Right lobe of liver (tissue), 6 donors: ENCODE data around the gene AGO1. TPM values are rescaled to one million over a fixed set of nuclear protein-coding genes. Genes with fewer than 3 reads are reported as not detected.
A peak's percentile ranks its signal among the peaks of the same experiment; 100 is the strongest.
"Not testable (repeated sequence)": the region's sequence is repeated elsewhere in the genome, so short reads cannot be mapped to it uniquely, and the experiment has no call there.

Source experiments
- ATAC-seq, 4 donors: fragments of 200-7000 bp; cut with Tn5 transposase; one replicate each; pipeline ENCODE4 v1.9.1; 2020; ENCODE audit warnings: mild to moderate bottlenecking in 4 of 4, moderate library complexity in 4 of 4
- DNase-seq, 3 donors: peaks; one replicate each; pipeline ENCODE4 v3.0.0-alpha.2; 2020
- H3K27ac ChIP-seq, 3 donors: fragments of 200-600 bp; one replicate each; pipeline ENCODE4 v1.8.0; 2022
- H3K27me3 ChIP-seq, 2 donors: fragments of 200-600 bp; one replicate each; pipeline ENCODE4 v1.8.0; 2022
- H3K36me3 ChIP-seq, 4 donors: fragments of 200-600 bp; sonication (generic) in 1 of 4; one replicate each; pipeline versions ENCODE4 v1.5.1 to v1.8.0; 2017 to 2022; ENCODE audit warnings: control low read depth in 1 of 4
- H3K4me1 ChIP-seq, 4 donors: fragments of 200-600 bp; sonication (generic) in 1 of 4; one replicate each; pipeline versions ENCODE4 v1.5.1 to v1.8.0; 2017 to 2022; ENCODE audit warnings: control low read depth in 1 of 4
- H3K4me3 ChIP-seq, 3 donors: fragments of 200-600 bp; one replicate each; pipeline ENCODE4 v1.8.0; 2022
- H3K9me3 ChIP-seq, 4 donors: fragments of 200-600 bp; sonication (generic) in 1 of 4; one replicate each; pipeline versions ENCODE4 v1.5.1 to v1.8.0; 2017 to 2022; ENCODE audit warnings: control low read depth in 1 of 4
- POLR2A ChIP-seq: fragments of 450-650 bp; IDR thresholded peaks from one replicate; pipeline ENCODE4 v1.6.1; 2017; ENCODE audit warnings: antibody characterized with exemption, mild to moderate bottlenecking
- whole genome bisulfite sequencing: methylation state at CpG from one replicate; pipeline ENCODE4 v1.1.6; 2018; ENCODE audit warnings: low coverage, low lambda C conversion rate; ENCODE audit not compliant: insufficient coverage; ENCODE audit errors: missing lambda C conversion rate; 5-methylcytosine and 5-hydroxymethylcytosine counted together
- intact Hi-C, 2 donors: fragments of 100-400 bp; cut with DNase I; formaldehyde crosslinking; loops; one replicate each; pipeline versions ENCODE4 v1.11.2 to v1.14.1; 2022
- total RNA-seq, 6 experiments: library from RNA; depleted of rRNA in 2 of 6; stranded (reverse); fragments of >200 nt in 2 of 6; fragmentation: NEBNext Ultra II Directional in 3 of 6; extraction: Animal tissue kit (Norgen Biotek cat#: 25700) in 3 of 6; gene quantifications; one replicate each; pipeline versions ENCODE4 v1.1.0 to v1.2.4, GENCODE V29; 2016 to 2023
- TF ChIP-seq, protein P1 (sequence below), 4 donors: fragments of 200-600 bp in 3 of 4; fragments of 450-650 bp in 1 of 4; IDR thresholded peaks; one replicate each; pipeline versions ENCODE4 v1.5.1 to v1.8.0; 2016 to 2022; ENCODE audit warnings: antibody characterized with exemption in 4 of 4, mild to moderate bottlenecking in 2 of 4
- donor health status: DM: no; HTN: yes; CAD: no.
- donor health status: DM: no; HTN: no; CAD: no.
- donor health status: DM: no; HTN: no; CAD: no.
- donor health status: DM: no; HTN: yes; CAD: no.
- donor health status: DM: no; HTN: yes; CAD: no.

Gene AGO1
- total RNA-seq, 6 experiments from 2014 or later: 8.7 to 11.2 (median 10.5) TPM

DNA sequence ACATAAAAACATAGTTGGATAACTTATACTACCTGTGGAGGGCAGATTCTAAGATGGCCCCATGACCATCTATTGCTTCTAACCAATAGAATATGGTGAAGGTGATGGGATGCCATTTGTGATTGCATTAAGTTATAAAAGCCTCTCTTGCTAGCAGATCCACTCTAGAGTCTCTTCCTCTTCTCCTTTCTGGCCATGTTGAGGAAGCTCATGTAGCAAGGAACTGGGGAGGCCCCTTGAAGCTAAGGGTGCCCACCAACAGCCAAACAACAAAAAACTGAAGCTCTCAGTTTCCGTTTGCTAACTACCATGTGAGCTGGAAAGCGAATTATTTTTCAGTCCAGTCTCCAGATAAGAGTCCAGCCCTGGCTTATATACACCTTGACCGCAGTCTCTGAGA lies 16.0 kb upstream of the AGO1 start:
- no peak for DNase-seq

DNA sequence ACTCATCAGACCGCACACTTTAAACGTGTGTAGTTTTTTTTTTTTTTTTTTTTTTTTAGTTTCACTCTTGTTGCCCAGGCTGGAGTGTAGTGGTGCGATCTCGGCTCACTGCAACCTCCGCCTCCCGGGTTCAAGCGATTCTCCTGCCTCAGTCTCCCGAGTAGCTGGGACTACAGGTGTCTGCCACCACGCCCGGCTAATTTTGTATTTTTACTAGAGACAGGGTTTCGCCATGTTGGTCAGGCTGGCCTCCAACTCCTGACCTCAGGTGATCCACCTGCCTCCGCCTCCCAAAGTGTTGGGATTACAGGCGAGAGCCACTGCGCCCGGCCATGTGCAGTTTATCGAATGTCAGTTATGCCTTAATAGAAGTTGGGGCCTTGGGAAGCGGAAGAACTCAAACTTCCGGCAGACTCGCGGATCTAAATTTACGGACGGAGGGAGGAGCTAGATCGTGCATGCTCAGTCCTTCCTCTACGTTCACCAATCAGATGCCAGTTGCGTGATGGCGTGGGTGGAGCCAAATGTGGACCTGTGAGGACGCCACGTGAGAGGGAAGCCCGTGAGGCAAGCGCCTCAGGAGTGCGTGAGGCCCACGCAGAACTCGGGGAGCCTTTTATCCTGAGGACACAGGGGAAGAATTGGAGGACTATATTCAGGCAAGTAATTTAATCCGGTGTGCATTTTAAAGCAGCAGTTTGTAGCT lies 13.6 kb upstream of the AGO1 start:
- H3K27me3 ChIP-seq, H3K4me3 ChIP-seq, H3K36me3 ChIP-seq, H3K4me1 ChIP-seq, ATAC-seq, H3K9me3 ChIP-seq, H3K27ac ChIP-seq, intact Hi-C loops, DNase-seq: not testable (repeated sequence)
- WGBS: 85% methylated on average over 28 of the region's 34 CpGs

More for the DNA sequence above, 16.0 kb upstream of the AGO1 start:
- H3K27ac ChIP-seq: no peak overlapping the region
- intact Hi-C loops: no loop called here
- H3K4me1 ChIP-seq: no peaks in the 10 kb centered on the region
- no peaks in the 10 kb centered on the region for H3K36me3 ChIP-seq
- TF ChIP-seq POLR2A: no peak
- H3K27me3 ChIP-seq: no peaks in the 10 kb centered on the region
- no peaks in the 10 kb centered on the region for H3K9me3 ChIP-seq
- 92% methylated on average over 2 of the region's 3 CpGs for WGBS
- peak in 3 of 4 donors; percentile 25 to 49 (median 27) for ATAC-seq
- no peak overlapping the region for H3K4me3 ChIP-seq

DNA sequence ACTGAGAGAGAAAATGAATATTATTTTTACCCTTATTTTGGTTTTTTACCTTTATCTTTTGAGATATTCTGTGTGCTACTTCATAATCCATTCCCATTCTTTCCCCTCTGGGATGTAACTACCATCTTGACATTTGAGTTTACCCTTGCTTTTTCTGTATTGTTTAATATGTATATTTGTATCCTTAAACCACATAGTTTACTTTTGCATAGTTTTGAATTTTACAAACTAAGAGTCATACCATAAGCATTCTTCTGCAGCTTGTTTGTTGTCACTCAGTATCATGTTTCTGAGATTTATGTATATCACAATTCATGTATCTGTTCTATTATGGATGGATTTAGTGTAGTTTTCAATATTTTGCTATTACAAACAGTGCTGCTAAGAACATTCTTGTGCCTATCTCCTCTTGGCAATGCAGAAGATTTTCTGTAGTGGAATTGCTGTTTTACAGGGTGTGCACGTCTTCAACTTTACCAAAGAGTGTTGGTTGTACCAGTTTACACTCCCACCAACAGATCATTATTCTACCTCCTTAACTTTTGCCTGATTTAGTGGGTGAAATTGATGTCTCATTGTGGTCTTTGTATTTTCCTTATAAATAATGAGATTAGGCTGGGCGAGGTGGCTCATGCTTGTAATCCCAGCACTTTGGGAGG lies 12.2 kb upstream of the AGO1 start:
- H3K27me3 ChIP-seq: no peaks in the 10 kb centered on the region
- no peak overlapping the region for H3K4me3 ChIP-seq
- DNase-seq (no peak), ATAC-seq (no peak)
- no peaks in the 10 kb centered on the region for H3K4me1 ChIP-seq
- intact Hi-C loops: no loop called here
- H3K9me3 ChIP-seq: no peaks in the 10 kb centered on the region
- no peak for TF ChIP-seq POLR2A
- TF ChIP-seq, protein P1, sequence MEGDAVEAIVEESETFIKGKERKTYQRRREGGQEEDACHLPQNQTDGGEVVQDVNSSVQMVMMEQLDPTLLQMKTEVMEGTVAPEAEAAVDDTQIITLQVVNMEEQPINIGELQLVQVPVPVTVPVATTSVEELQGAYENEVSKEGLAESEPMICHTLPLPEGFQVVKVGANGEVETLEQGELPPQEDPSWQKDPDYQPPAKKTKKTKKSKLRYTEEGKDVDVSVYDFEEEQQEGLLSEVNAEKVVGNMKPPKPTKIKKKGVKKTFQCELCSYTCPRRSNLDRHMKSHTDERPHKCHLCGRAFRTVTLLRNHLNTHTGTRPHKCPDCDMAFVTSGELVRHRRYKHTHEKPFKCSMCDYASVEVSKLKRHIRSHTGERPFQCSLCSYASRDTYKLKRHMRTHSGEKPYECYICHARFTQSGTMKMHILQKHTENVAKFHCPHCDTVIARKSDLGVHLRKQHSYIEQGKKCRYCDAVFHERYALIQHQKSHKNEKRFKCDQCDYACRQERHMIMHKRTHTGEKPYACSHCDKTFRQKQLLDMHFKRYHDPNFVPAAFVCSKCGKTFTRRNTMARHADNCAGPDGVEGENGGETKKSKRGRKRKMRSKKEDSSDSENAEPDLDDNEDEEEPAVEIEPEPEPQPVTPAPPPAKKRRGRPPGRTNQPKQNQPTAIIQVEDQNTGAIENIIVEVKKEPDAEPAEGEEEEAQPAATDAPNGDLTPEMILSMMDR (IDR thresholded peaks at IDR 0.05): no peak
- H3K36me3 ChIP-seq: no peaks in the 10 kb centered on the region
- 84% methylated on average over 2 of the region's 2 CpGs for WGBS
- no peak overlapping the region for H3K27ac ChIP-seq

DNA sequence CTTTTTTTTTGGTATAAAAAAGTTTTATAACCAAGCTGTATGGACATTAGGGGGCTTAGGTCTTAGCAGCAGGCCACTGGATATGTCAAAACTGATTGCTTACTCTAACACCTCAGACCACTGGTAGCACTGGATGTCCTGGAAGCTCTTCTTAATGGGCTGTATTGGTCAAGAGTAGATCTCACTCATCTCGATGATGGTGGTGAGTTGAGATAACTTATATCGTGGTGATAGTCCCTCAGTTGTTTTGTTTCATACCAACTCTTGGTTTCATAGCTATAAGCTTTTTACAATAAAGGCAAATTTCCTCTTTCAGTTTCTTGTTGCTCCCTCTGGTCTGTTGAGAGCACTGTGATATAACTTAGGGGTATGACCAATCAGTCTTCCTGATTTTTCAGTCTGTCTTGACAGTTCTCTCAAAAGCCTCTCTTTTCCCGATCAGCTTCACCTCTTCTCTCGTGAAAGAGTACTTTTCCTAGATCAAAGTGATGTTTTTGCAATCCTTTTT lies 9.7 kb upstream of the AGO1 start:
- DNase-seq (no peak), ATAC-seq (peak in 1 of 4 donors; percentile 20)
- Histone ChIP-seq H3K27ac (no peak overlapping the region), H3K4me1 (no peaks in the 10 kb centered on the region), H3K27me3 (no peaks in the 10 kb centered on the region), H3K36me3 (no peaks in the 10 kb centered on the region), H3K4me3 (no peak overlapping the region), H3K9me3 (no peaks in the 10 kb centered on the region)
- 83% methylated on average over 4 of the region's 4 CpGs for WGBS
- intact Hi-C loops: no loop called here
- TF ChIP-seq POLR2A: no peak
- TF ChIP-seq, protein P1 (IDR thresholded peaks at IDR 0.05): no peak

DNA sequence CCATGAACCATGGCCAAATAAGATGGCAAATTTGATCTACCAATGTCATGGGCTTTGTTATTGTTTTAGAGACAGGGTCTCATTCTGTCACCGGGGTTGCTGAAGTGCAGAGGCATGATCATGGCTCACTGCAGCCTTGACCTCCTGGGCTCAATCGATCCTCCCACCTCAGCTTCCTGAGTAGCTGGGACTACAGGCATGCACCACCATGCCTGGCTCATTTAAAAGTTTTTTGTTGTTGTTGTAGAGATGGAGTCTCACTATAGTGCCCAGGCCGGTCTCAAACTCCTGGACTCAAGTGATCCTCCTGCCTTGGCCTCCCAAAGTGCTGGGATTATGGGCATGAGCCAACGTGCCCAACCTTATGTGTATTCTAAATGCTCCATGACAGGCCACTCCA lies 8.9 kb upstream of the AGO1 start:
- 50% methylated on average over 3 of the region's 4 CpGs for WGBS
- ATAC-seq, intact Hi-C loops: not testable (repeated sequence)

DNA sequence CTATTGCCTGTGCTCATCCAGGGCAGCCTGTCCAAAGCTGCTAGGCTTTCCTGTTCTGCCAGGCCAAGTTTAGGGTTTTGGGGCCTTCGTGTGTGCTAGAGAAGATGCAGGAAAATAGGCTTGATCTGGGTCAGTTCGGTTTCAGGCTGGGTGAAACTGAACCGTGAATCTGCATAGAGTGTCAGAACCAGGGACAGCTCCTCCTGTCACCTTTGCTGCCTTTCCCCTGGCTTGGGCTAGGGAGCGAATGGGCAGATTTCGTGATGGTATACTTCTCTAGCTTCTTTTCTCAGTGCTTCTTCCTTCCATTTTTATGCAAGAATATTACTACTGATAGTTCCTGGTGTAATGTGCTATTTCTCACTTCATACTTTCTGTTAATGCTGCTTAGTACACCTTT lies 6.0 kb upstream of the AGO1 start:
- Histone ChIP-seq H3K36me3 (no peaks in the 10 kb centered on the region), H3K27me3 (no peaks in the 10 kb centered on the region), H3K4me1 (peaks cover 0 to 7% (median 0%) of the 10 kb centered on the region in 4 donors), H3K27ac (no peak overlapping the region), H3K4me3 (no peak overlapping the region), H3K9me3 (no peaks in the 10 kb centered on the region)
- no peak for DNase-seq
- peak in 1 of 4 donors; percentile 42 for ATAC-seq
- WGBS: 61% methylated on average over 3 of the region's 5 CpGs
- intact Hi-C loops: no loop called here
- no peak for TF ChIP-seq POLR2A
- TF ChIP-seq, protein P1 (IDR thresholded peaks at IDR 0.05): no peak

More for the DNA sequence above, 8.9 kb upstream of the AGO1 start:
- H3K9me3 ChIP-seq, H3K27ac ChIP-seq, H3K4me1 ChIP-seq, H3K4me3 ChIP-seq, H3K27me3 ChIP-seq, DNase-seq, H3K36me3 ChIP-seq: not testable (repeated sequence)
